H1 (cell line): ENCODE results near the gene PITX1. TPM values are rescaled to one million over a fixed set of nuclear protein-coding genes. Genes with fewer than 3 reads are reported as not detected.

Source experiments
- CTCF ChIA-PET: fragments of 300-600 bp; sonication (Branson Sonifier 250); formaldehyde crosslinking; loops from one replicate; lab custom pipeline; 2021; ENCODE audit not compliant: partially characterized antibody; lab: Charles Lee
- POLR2A ChIA-PET: fragments of 300-600 bp; sonication (Branson Sonifier 250); formaldehyde crosslinking; loops from one replicate; lab custom pipeline; 2021; ENCODE audit warnings: inconsistent platforms; ENCODE audit not compliant: partially characterized antibody; lab: Charles Lee
- DNase-seq, 2 experiments: peaks; one replicate each; pipeline versions ENCODE4 v3.0.0 to v3.0.0-alpha.2; 2010 to 2022; ENCODE audit warnings: low spot score in 2 of 2, low read depth in 1 of 2, mixed read lengths in 1 of 2
- FAIRE-seq: peaks from 2 replicates; lab custom pipeline; 2011; peaks lifted over from hg19 to GRCh38; lab: Jason Lieb, UNC
- H2AFZ ChIP-seq: 2 replicates; pipeline ENCODE4 v1.8.1; 2012; ENCODE audit warnings: low read length, inconsistent platforms
- H2AK5ac ChIP-seq: 2 replicates; pipeline ENCODE4 v1.6.1; 2013; ENCODE audit warnings: low read depth, low read length
- H2BK120ac ChIP-seq: replicated peaks from 2 replicates; pipeline ENCODE3; 2013; ENCODE audit warnings: low read depth, low read length, inconsistent platforms
- H2BK12ac ChIP-seq: 2 replicates; pipeline ENCODE4 v1.6.1; 2013; ENCODE audit warnings: low read depth, low read length
- H2BK15ac ChIP-seq: 2 replicates; pipeline ENCODE4 v1.6.1; 2013; ENCODE audit warnings: low read length
- H2BK20ac ChIP-seq: 2 replicates; pipeline ENCODE4 v1.6.1; 2013; ENCODE audit warnings: low read length
- H2BK5ac ChIP-seq: 2 replicates; pipeline ENCODE4 v1.6.1; 2013; ENCODE audit warnings: low read depth, low read length
- H3K14ac ChIP-seq: 2 replicates; pipeline ENCODE4 v1.6.1; 2013; ENCODE audit warnings: inconsistent platforms; ENCODE audit not compliant: insufficient read length
- H3K18ac ChIP-seq: 2 replicates; pipeline ENCODE4 v1.6.1; 2013; ENCODE audit warnings: low read length; ENCODE audit errors: extremely low read depth
- H3K23ac ChIP-seq: 2 replicates; pipeline ENCODE4 v1.6.1; 2013; ENCODE audit warnings: inconsistent platforms; ENCODE audit not compliant: insufficient read length
- H3K23me2 ChIP-seq: 2 replicates; pipeline ENCODE4 v1.6.1; 2013; ENCODE audit warnings: low read depth, low read length
- H3K27ac ChIP-seq: 2 replicates; pipeline ENCODE4 v1.6.1; 2011; ENCODE audit warnings: low read depth, low read length, inconsistent platforms
- H3K27me3 ChIP-seq, 4 experiments: replicated peaks in 1 of 4; 1 replicate in 1 of 4; 2 replicates in 3 of 4; pipeline versions ENCODE4 v1.6.1 to v1.8.1; 2011 to 2013; ENCODE audit warnings: low read length in 3 of 4, mild to moderate bottlenecking in 3 of 4, inconsistent platforms in 2 of 4, mixed read lengths in 2 of 4, moderate library complexity in 1 of 4; ENCODE audit not compliant: control insufficient read depth in 3 of 4, insufficient read depth in 3 of 4; ENCODE audit errors: extremely low read depth in 1 of 4
- H3K36me3 ChIP-seq, 4 experiments: 2 replicates each; pipeline versions ENCODE4 v1.6.1 to v1.8.1; 2011 to 2013; ENCODE audit warnings: mild to moderate bottlenecking in 4 of 4, low read length in 3 of 4, moderate library complexity in 2 of 4, control low read depth in 1 of 4, inconsistent platforms in 1 of 4; ENCODE audit not compliant: insufficient read depth in 4 of 4, control insufficient read depth in 2 of 4
- H3K4ac ChIP-seq: replicated peaks from 2 replicates; pipeline ENCODE3; 2013; ENCODE audit warnings: low read length, low read depth, mixed read lengths, inconsistent platforms; ENCODE audit not compliant: insufficient read length
- H3K4me1 ChIP-seq, 4 experiments: replicated peaks in 1 of 4; 1 replicate in 1 of 4; 2 replicates in 3 of 4; pipeline versions ENCODE4 v1.6.1 to v1.8.1; 2011 to 2013; ENCODE audit warnings: low read length in 3 of 4, inconsistent platforms in 2 of 4, mixed read lengths in 1 of 4; ENCODE audit not compliant: insufficient read depth in 4 of 4, control insufficient read depth in 3 of 4
- H3K4me2 ChIP-seq, 2 experiments: 2 replicates each; pipeline versions ENCODE4 v1.6.1 to v1.8.1; 2011 to 2013; ENCODE audit warnings: low read depth in 2 of 2, low read length in 2 of 2, control low read depth in 1 of 2, inconsistent platforms in 1 of 2, mild to moderate bottlenecking in 1 of 2; ENCODE audit not compliant: insufficient read depth in 1 of 2
- H3K4me3 ChIP-seq, 4 experiments: fragments of 200-600, 300-600 bp in 1 of 4; sonication (generic), shearing (Covaris generic), sonication (Bioruptor Twin) in 1 of 4; 2 replicates each; pipeline versions ENCODE4 v1.5.1 to v1.8.1; 2011 to 2016; ENCODE audit warnings: low read length in 4 of 4, low read depth in 3 of 4, control low read depth in 2 of 4, inconsistent platforms in 2 of 4, mild to moderate bottlenecking in 2 of 4, mixed read lengths in 1 of 4, moderate library complexity in 1 of 4; ENCODE audit not compliant: insufficient read depth in 2 of 4; ENCODE audit errors: extremely low read depth in 1 of 4
- H3K56ac ChIP-seq: replicated peaks from 2 replicates; pipeline ENCODE3; 2013; ENCODE audit warnings: low read depth, mild to moderate bottlenecking, mixed read lengths, low read length, inconsistent platforms; ENCODE audit not compliant: insufficient read length
- H3K79me1 ChIP-seq: 2 replicates; pipeline ENCODE4 v1.6.1; 2013; ENCODE audit warnings: low read depth, low read length, control low read depth
- H3K79me2 ChIP-seq, 2 experiments: 2 replicates each; pipeline versions ENCODE4 v1.6.1 to v1.8.1; 2012 to 2013; ENCODE audit warnings: low read length in 2 of 2, mild to moderate bottlenecking in 2 of 2, inconsistent platforms in 1 of 2; ENCODE audit not compliant: insufficient read depth in 2 of 2, control insufficient read depth in 1 of 2
- H3K9ac ChIP-seq, 4 experiments: replicated peaks in 1 of 4; 1 replicate in 1 of 4; 2 replicates in 3 of 4; pipeline versions ENCODE4 v1.6.1 to v1.8.1; 2011 to 2013; ENCODE audit warnings: low read depth in 3 of 4, low read length in 3 of 4, control low read depth in 2 of 4, mild to moderate bottlenecking in 2 of 4, moderate library complexity in 2 of 4, inconsistent platforms in 1 of 4; ENCODE audit errors: extremely low read depth in 1 of 4
- H3K9me3 ChIP-seq, 2 experiments: 2 replicates each; pipeline versions ENCODE4 v1.6.1 to v1.8.1; 2012 to 2013; ENCODE audit warnings: mild to moderate bottlenecking in 2 of 2, moderate library complexity in 2 of 2, control low read depth in 1 of 2, inconsistent platforms in 1 of 2, low read depth in 1 of 2, low read length in 1 of 2, mixed read lengths in 1 of 2; ENCODE audit not compliant: insufficient read depth in 2 of 2
- H4K20me1 ChIP-seq, 2 experiments: replicated peaks in 1 of 2; 2 replicates each; pipeline versions ENCODE3 to v1.8.1; 2011 to 2013; ENCODE audit warnings: inconsistent platforms in 2 of 2, low read length in 2 of 2, mild to moderate bottlenecking in 1 of 2; ENCODE audit not compliant: insufficient read depth in 2 of 2, control insufficient read depth in 1 of 2
- H4K5ac ChIP-seq: 2 replicates; pipeline ENCODE4 v1.6.1; 2013; ENCODE audit warnings: low read length, low read depth, mixed read lengths, inconsistent platforms; ENCODE audit not compliant: insufficient read length
- H4K8ac ChIP-seq: 2 replicates; pipeline ENCODE4 v1.8.0; 2013; ENCODE audit warnings: mild to moderate bottlenecking, moderate library complexity, low read length, inconsistent platforms; ENCODE audit not compliant: insufficient read depth; ENCODE audit errors: extremely low read depth
- H4K91ac ChIP-seq: replicated peaks from 2 replicates; pipeline ENCODE3; 2013; ENCODE audit warnings: low read length, mixed read lengths, inconsistent platforms; ENCODE audit not compliant: insufficient read length
- CHD1 ChIP-seq: IDR thresholded peaks from 2 replicates; pipeline ENCODE4 v1.6.1; 2012; ENCODE audit warnings: low read depth, low read length, improper control_type of control experiment
- EZH2 ChIP-seq: fragments of 200-600 bp; sonication (generic); IDR thresholded peaks from 2 replicates; pipeline ENCODE4 v1.7.1; 2012; ENCODE audit warnings: low read depth, mild to moderate bottlenecking, moderate library complexity, low read length, inconsistent platforms; ENCODE audit not compliant: severe bottlenecking
- MAFK ChIP-seq: IDR thresholded peaks from 2 replicates; pipeline ENCODE4 v1.6.1; 2012; ENCODE audit warnings: low read depth, mild to moderate bottlenecking, improper control_type of control experiment, low read length
- SP2 ChIP-seq: IDR thresholded peaks from 2 replicates; pipeline ENCODE4 v1.6.1; 2012; ENCODE audit warnings: mild to moderate bottlenecking, low read length, inconsistent platforms
- WGBS, 2 experiments: shearing (Covaris generic) in 1 of 2; methylation state at CpG; one replicate each; pipeline versions ENCODE4 v1.1.6 to v1.1.7; 2013 to 2015; ENCODE audit warnings: low lambda C conversion rate in 2 of 2, mixed read lengths in 2 of 2, inconsistent platforms in 1 of 2, low coverage in 1 of 2, missing lambda C conversion rate in 1 of 2; ENCODE audit not compliant: insufficient replicate concordance in 2 of 2, insufficient coverage in 1 of 2, insufficient read length in 1 of 2; ENCODE audit errors: extremely low coverage in 1 of 2, missing lambda C conversion rate in 1 of 2; 5-methylcytosine and 5-hydroxymethylcytosine counted together
- polyA plus RNA-seq, 7 experiments: library from polyadenylated mRNA; depleted of rRNA in 3 of 7; stranded (reverse) in 5 of 7; unstranded in 2 of 7; fragments of >200 nt in 5 of 7; fragments of 200-250 nt in 2 of 7; gene quantifications; 1 replicate in 5 of 7; 2 replicates in 1 of 7; 4 replicates in 1 of 7; pipeline versions ENCODE4 v1.2.1 to v1.2.3, GENCODE V29; 2011 to 2013; ENCODE audit warnings: missing spikeins in 2 of 7, mixed read lengths in 2 of 7
- total RNA-seq: library from RNA; stranded (reverse); fragmentation: NEBNext Ultra II Directional; extraction: Animal tissue kit (Norgen Biotek cat#: 25700); gene quantifications from 2 replicates; pipeline ENCODE4 v1.2.1, GENCODE V29; 2021

PITX1 gene
- total and polyA plus RNA-seq, 2 of the 8 experiments (the other 6 are each of a cell fraction or from before 2014, with no cell fraction given) = 0.03 TPM; not detected in 1

GRCh38 chr5:135047347-135047695 lies 13.3 kb upstream of the PITX1 start:
- H2BK20ac ChIP-seq = no peak overlapping the region
- no peak overlapping the region for H3K27ac ChIP-seq
- H3K56ac ChIP-seq = no peak overlapping the region
- peaks cover 0 to 5% of the 10 kb centered on the region in 2 experiments for H4K20me1 ChIP-seq
- peak overlapping the region; percentile 50; the same call in 1 of the 2 replicates for H2BK12ac ChIP-seq
- H3K4ac ChIP-seq = no peak overlapping the region
- CTCF ChIA-PET = interaction anchor here (0.8 to 1.7 kb wide), 4 partner anchors 13 to 144 kb away, joined by 3 to 4 read pairs (median 3); no protein-coding TSS in a partner anchor
- FAIRE-seq (no peak), DNase-seq (no peak)
- H4K8ac ChIP-seq = no peak overlapping the region
- H2AFZ ChIP-seq = no peak overlapping the region
- H3K79me1 ChIP-seq = no peaks in the 10 kb centered on the region
- H2BK120ac ChIP-seq = no peak overlapping the region
- H3K36me3 ChIP-seq = no peaks in the 10 kb centered on the region
- H2BK15ac ChIP-seq = 0 out of 2 replicates have a peak overlapping the region, but pooled peaks have one; percentile 29
- H3K79me2 ChIP-seq = no peaks in the 10 kb centered on the region
- peaks cover 7% of the 10 kb centered on the region; the same call in 1 of the 2 replicates for H3K23me2 ChIP-seq
- no peak overlapping the region for H3K23ac ChIP-seq
- no peak overlapping the region for H3K9ac ChIP-seq
- H3K4me2 ChIP-seq = no peak overlapping the region
- H3K18ac ChIP-seq = no peak overlapping the region
- H3K14ac ChIP-seq = no peak overlapping the region
- POLR2A ChIA-PET = no interaction called here
- peaks cover 57 to 99% (median 90%) of the 10 kb centered on the region in 4 experiments for H3K27me3 ChIP-seq
- no peaks in the 10 kb centered on the region for H3K9me3 ChIP-seq
- H3K4me3 ChIP-seq = no peak overlapping the region
- TF ChIP-seq EZH2 (peak; percentile 13), MAFK (no peak), CHD1 (no peak), SP2 (no peak)
- H4K5ac ChIP-seq = no peak overlapping the region
- no peak overlapping the region; the same call in 1 of the 2 replicates for H2AK5ac ChIP-seq
- H3K4me1 ChIP-seq = peaks cover 0 to 3% (median 2%) of the 10 kb centered on the region in 4 experiments; a peak in 3 of 7 replicates
- 86% methylated on average over 2 of the region's 2 CpGs; no CpG with 5 or more reads in 1 of the 2 experiments for WGBS, 2 experiments
- H2BK5ac ChIP-seq = no peak overlapping the region
- no peak overlapping the region for H4K91ac ChIP-seq
